ENCODE measurements around the gene PTPRG. TPM values are rescaled to one million over a fixed set of nuclear protein-coding genes. Genes with fewer than 3 reads are reported as not detected.
A peak's percentile ranks its signal among the peaks of the same experiment; 100 is the strongest.

PTPRG gene
- total RNA-seq, 4 donors from 2014 or later = 8.4 to 37.3 (median 14.9) TPM

- TF ChIP-seq POLR2A (IDR thresholded peaks at IDR 0.05) = no peak
- no peak for TF ChIP-seq CTCF (IDR thresholded peaks at IDR 0.05)
- H3K4me3 ChIP-seq (ENCODE audit: low read depth, poor library complexity, severe bottlenecking) = no peak overlapping the region
- WGBS, 2 donors = 24 to 38% methylated on average over 5 of the region's 5 CpGs
- intact Hi-C loops (cut with DNase I; ENCODE audit: low total_unique reads) = loop anchor here (10.0 kb wide), 1 partner anchor 1224 kb away; no protein-coding TSS in a partner anchor
- DNase-seq (ENCODE audit: low spot score in 2 of 2) = peak in 1 of 2 donors; percentile 88
These were observed 247.2 kb downstream of the PTPRG start for GRCh38 chr3:61808526-61808925.

GRCh38 chr3:61808999-61809398, 247.6 kb downstream of the PTPRG start:
- TF ChIP-seq CTCF (IDR thresholded peaks at IDR 0.05) (no peak), POLR2A (IDR thresholded peaks at IDR 0.05) (no peak)
- no peak overlapping the region for H3K4me3 ChIP-seq (ENCODE audit: low read depth, poor library complexity, severe bottlenecking)
- intact Hi-C loops (cut with DNase I; ENCODE audit: low total_unique reads) = loop anchor here (10.0 kb wide), 1 partner anchor 1224 kb away; no protein-coding TSS in a partner anchor
- 79 to 87% methylated on average over 1 of the region's 1 CpG for WGBS, 2 donors
- DNase-seq (ENCODE audit: low spot score in 2 of 2) = no peak

- WGBS, 2 donors = 30 to 38% methylated on average over 1 of the region's 1 CpG
- intact Hi-C loops (cut with DNase I; ENCODE audit: low total_unique reads) = loop anchor here (10.0 kb wide), 1 partner anchor 1225 kb away; no protein-coding TSS in a partner anchor
- TF ChIP-seq CTCF (IDR thresholded peaks at IDR 0.05) (no peak), POLR2A (IDR thresholded peaks at IDR 0.05) (no peak)
- H3K4me3 ChIP-seq (ENCODE audit: low read depth, poor library complexity, severe bottlenecking) = no peak overlapping the region
- DNase-seq (ENCODE audit: low spot score in 2 of 2) = no peak
These were observed 248.5 kb downstream of the PTPRG start for GRCh38 chr3:61809879-61810278.

GRCh38 chr3:61810953-61811497, 249.7 kb downstream of the PTPRG start:
- no peak overlapping the region for H3K4me3 ChIP-seq (ENCODE audit: low read depth, poor library complexity, severe bottlenecking)
- intact Hi-C loops (cut with DNase I; ENCODE audit: low total_unique reads) = no loop called here
- no peak for TF ChIP-seq CTCF (IDR thresholded peaks at IDR 0.05)
- TF ChIP-seq POLR2A (IDR thresholded peaks at IDR 0.05) = no peak
- 85 to 88% methylated on average over 1 of the region's 1 CpG for WGBS, 2 donors
- DNase-seq (ENCODE audit: low spot score in 2 of 2) = no peak

GRCh38 chr3:61811652-61812051, 250.3 kb downstream of the PTPRG start:
- 57 to 58% methylated on average over 3 of the region's 3 CpGs for WGBS, 2 donors
- intact Hi-C loops (cut with DNase I; ENCODE audit: low total_unique reads) = no loop called here
- H3K4me3 ChIP-seq (ENCODE audit: low read depth, poor library complexity, severe bottlenecking) = no peak overlapping the region
- no peak for DNase-seq (ENCODE audit: low spot score in 2 of 2)
- TF ChIP-seq POLR2A (IDR thresholded peaks at IDR 0.05) = no peak
- no peak for TF ChIP-seq CTCF (IDR thresholded peaks at IDR 0.05)

- DNase-seq (ENCODE audit: low spot score in 2 of 2) = no peak
These were observed 250.7 kb downstream of the PTPRG start for GRCh38 chr3:61812085-61812484.

More at GRCh38 chr3:61812085-61812484, 250.7 kb downstream of the PTPRG start:
- no peak overlapping the region for H3K4me3 ChIP-seq (ENCODE audit: low read depth, poor library complexity, severe bottlenecking)
- intact Hi-C loops (cut with DNase I; ENCODE audit: low total_unique reads) = no loop called here
- TF ChIP-seq POLR2A (IDR thresholded peaks at IDR 0.05) (no peak), CTCF (IDR thresholded peaks at IDR 0.05) (no peak)
- 83 to 86% methylated on average over 4 of the region's 4 CpGs for WGBS, 2 donors
